Sigmoid colon (tissue), 4 donors: ENCODE results near the gene TIMM17B.

Experiments
- EP300 ChIP-seq, 4 donors: sonication (generic); formaldehyde crosslinking; IDR thresholded peaks; one replicate each; pipeline ENCODE4 v1.6.1; 2017; ENCODE audit warnings: antibody characterized with exemption in 4 of 4
- POLR2A ChIP-seq, 2 donors: fragments of 450-650 bp; IDR thresholded peaks; one replicate each; pipeline ENCODE4 v1.6.1; 2016; ENCODE audit warnings: antibody characterized with exemption in 2 of 2, mild to moderate bottlenecking in 2 of 2, moderate library complexity in 2 of 2
- TF ChIP-seq, protein P1 (sequence below), 4 experiments: fragments of 450-650 bp in 3 of 4; fragments of 200-600 bp in 1 of 4; IDR thresholded peaks; one replicate each; pipeline ENCODE4 v1.5.1; 2016 to 2019; ENCODE audit warnings: antibody characterized with exemption in 4 of 4, mild to moderate bottlenecking in 3 of 4, moderate library complexity in 2 of 4

DNA sequence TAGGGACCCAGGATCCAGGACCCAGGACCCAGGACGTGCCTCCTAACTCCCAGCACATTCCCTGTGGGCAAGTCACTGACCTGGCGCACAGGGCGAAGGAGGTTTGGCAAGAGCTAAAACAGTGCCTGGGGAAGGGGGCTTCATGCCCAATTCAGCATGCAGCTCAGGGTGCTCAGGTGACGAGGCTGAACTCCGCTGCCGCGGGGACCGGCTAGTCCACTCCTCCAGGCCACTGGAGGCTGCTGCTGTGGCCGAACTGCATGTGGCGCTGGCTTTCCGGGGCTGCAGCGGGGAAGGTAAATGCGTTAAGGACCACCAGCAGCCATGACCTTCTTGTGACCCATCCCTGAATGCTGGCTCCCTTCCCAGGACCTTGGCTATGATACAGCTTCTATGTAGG lies 26.2 kb upstream of the TIMM17B start:
- TF ChIP-seq EP300 (IDR thresholded peaks at IDR 0.05) (no peak), POLR2A (IDR thresholded peaks at IDR 0.05) (no peak)
- TF ChIP-seq, protein P1, sequence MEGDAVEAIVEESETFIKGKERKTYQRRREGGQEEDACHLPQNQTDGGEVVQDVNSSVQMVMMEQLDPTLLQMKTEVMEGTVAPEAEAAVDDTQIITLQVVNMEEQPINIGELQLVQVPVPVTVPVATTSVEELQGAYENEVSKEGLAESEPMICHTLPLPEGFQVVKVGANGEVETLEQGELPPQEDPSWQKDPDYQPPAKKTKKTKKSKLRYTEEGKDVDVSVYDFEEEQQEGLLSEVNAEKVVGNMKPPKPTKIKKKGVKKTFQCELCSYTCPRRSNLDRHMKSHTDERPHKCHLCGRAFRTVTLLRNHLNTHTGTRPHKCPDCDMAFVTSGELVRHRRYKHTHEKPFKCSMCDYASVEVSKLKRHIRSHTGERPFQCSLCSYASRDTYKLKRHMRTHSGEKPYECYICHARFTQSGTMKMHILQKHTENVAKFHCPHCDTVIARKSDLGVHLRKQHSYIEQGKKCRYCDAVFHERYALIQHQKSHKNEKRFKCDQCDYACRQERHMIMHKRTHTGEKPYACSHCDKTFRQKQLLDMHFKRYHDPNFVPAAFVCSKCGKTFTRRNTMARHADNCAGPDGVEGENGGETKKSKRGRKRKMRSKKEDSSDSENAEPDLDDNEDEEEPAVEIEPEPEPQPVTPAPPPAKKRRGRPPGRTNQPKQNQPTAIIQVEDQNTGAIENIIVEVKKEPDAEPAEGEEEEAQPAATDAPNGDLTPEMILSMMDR (IDR thresholded peaks at IDR 0.05) = no peak
